G401 (cell line): Measurements from ENCODE around the gene PNN. TPM values are rescaled to one million over a fixed set of nuclear protein-coding genes. Genes with fewer than 3 reads are reported as not detected.
"Not testable (repeated sequence)": the region's sequence is repeated elsewhere in the genome, so short reads cannot be mapped to it uniquely, and the experiment has no call there.

Source experiments
- DNase-seq: peaks from one replicate; pipeline ENCODE4 v3.0.0-alpha.2; 2015; ENCODE audit warnings: low spot score
- in situ Hi-C: cut with HindIII; loops from 2 replicates; pipeline ENCODE4 v1.10.0; 2016; ENCODE audit warnings: low sequenced_read_pairs, mixed read lengths
- total RNA-seq: library from RNA; depleted of rRNA; stranded (reverse); fragments of >200 nt; shearing (Covaris generic); gene quantifications from 2 replicates; pipeline ENCODE4 v1.2.3, GENCODE V29; 2014; rRNA removed

PNN gene
- total RNA-seq, 1 experiment from 2014 or later, result 11.8 TPM

GRCh38 chr14:39220473-39220872, 45.4 kb downstream of the PNN start:
- DNase-seq, in situ Hi-C loops: not testable (repeated sequence)

DNA sequence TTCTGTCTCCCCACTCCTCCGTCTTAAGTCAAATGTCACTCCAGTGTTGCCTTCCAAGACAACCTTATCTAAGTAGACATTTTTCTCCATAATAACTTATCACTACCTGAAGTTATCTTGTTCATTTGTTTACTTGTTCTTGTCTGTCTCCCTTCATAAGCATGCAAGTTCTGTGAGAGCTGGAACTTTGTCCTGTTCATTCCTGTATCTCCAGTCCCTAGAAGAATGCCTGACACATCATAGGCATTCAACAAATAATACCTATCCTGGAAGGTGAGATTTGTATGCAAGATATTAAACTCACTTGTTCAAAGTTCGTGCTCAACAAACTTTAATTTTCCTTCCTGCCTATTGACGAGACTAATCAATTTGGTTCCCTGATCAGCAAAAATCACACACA, 53.0 kb downstream of the PNN start:
- in situ Hi-C loops, result no loop called here
- DNase-seq, result no peak

- no peak for DNase-seq
- in situ Hi-C loops, result no loop called here
These were observed 53.6 kb downstream of the PNN start for GRCh38 chr14:39228509-39229221.

- in situ Hi-C loops, result no loop called here
These were observed 54.1 kb downstream of the PNN start for GRCh38 chr14:39229222-39229543.

GRCh38 chr14:39229601-39230110, 54.6 kb downstream of the PNN start:
- DNase-seq, result no peak
- in situ Hi-C loops, result no loop called here

More at GRCh38 chr14:39229222-39229543, 54.1 kb downstream of the PNN start:
- no peak for DNase-seq

DNA sequence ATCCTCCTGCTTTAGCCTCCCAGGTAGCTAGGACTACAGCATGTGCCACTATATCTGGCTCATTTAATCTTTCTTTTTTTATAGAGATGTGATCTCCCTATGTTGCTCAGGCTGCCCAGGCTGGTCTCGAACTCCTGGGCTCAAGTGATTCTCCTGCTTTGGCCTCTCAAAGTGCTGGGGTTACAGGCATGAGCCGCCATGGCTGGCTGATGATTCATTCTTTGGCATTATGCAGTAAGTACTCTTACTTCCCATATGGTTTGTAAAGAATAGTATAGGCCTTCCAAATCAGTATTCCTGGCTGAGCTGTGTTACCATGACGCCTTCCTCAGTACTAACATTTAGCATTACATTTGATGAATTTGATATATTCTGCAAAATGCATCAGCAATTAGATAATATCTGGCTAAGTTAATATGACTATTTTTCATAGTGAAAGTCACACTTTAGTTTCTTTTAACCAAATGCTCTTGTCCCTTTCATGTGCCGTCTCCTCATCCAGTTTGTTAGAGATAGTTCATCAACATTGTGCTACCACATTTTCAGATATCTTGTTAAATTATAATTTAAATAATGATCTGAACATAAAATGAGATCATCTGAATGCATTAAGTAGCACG, 55.5 kb downstream of the PNN start:
- DNase-seq, result no peak
- in situ Hi-C loops, result no loop called here

- peak; percentile 28 for DNase-seq
- in situ Hi-C loops, result not testable (repeated sequence)
These were observed 56.9 kb downstream of the PNN start for GRCh38 chr14:39231751-39232553.

Other genes starting within 250 kb of the PNN start
- gene SEC23A, start 72.0 kb upstream of the PNN start, total RNA-seq, result 243 and 278 TPM in 2 replicates
- 56.0 and 63.7 TPM in 2 replicates for gene GEMIN2, start 60.9 kb upstream of the PNN start, total RNA-seq
- 9.4 and 11.0 TPM in 2 replicates for gene TRAPPC6B, start 4.9 kb upstream of the PNN start, total RNA-seq
- 12.1 and 22.2 TPM in 2 replicates for gene MIA2, start 58.7 kb downstream of the PNN start, total RNA-seq